Measurements from ENCODE around the gene DHFR.

DHFR gene

GRCh38 chr5:80579050-80579449 lies 75.7 kb downstream of the DHFR start:
- no peak for DNase-seq (ENCODE audit: low read depth)
- TF ChIP-seq, protein P1, sequence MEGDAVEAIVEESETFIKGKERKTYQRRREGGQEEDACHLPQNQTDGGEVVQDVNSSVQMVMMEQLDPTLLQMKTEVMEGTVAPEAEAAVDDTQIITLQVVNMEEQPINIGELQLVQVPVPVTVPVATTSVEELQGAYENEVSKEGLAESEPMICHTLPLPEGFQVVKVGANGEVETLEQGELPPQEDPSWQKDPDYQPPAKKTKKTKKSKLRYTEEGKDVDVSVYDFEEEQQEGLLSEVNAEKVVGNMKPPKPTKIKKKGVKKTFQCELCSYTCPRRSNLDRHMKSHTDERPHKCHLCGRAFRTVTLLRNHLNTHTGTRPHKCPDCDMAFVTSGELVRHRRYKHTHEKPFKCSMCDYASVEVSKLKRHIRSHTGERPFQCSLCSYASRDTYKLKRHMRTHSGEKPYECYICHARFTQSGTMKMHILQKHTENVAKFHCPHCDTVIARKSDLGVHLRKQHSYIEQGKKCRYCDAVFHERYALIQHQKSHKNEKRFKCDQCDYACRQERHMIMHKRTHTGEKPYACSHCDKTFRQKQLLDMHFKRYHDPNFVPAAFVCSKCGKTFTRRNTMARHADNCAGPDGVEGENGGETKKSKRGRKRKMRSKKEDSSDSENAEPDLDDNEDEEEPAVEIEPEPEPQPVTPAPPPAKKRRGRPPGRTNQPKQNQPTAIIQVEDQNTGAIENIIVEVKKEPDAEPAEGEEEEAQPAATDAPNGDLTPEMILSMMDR (conservative IDR thresholded peaks at IDR 0.05; ENCODE audit: control insufficient read depth, insufficient read depth, low read depth, low read length) = no peak
- H3K4me3 ChIP-seq (ENCODE audit: control insufficient read depth, low read depth, low read length) = no peak overlapping the region

DNA sequence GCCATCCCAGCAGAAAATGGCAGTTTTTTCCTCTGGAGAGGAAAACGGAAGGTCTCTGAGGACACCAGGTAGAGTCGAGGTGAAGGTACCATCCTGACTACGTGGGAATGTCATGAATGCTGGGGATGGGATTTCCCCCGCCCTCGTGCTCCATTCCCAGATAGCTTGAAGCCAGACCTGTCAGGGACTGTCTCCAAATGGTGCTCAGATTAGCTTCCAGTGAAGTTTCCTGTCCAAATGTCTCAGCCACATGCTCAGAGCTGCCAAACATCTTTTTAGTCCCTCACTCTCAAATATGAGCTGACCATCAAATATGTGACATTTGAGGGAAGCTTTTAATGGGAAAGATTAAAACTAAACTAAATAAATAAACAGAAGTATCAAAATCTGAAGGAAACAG lies 77.1 kb downstream of the DHFR start:
- TF ChIP-seq, protein P1 (conservative IDR thresholded peaks at IDR 0.05; ENCODE audit: control insufficient read depth, insufficient read depth, low read depth, low read length) = no peak
- no peak for DNase-seq (ENCODE audit: low read depth)
- no peak overlapping the region for H3K4me3 ChIP-seq (ENCODE audit: control insufficient read depth, low read depth, low read length)

GRCh38 chr5:80576383-80576782 lies 78.4 kb downstream of the DHFR start:
- TF ChIP-seq, protein P1 (conservative IDR thresholded peaks at IDR 0.05; ENCODE audit: control insufficient read depth, insufficient read depth, low read depth, low read length) = no peak
- no peak for DNase-seq (ENCODE audit: low read depth)
- H3K4me3 ChIP-seq (ENCODE audit: control insufficient read depth, low read depth, low read length) = no peak overlapping the region
